ENCODE measurements around the gene SNRNP200.

The SNRNP200 gene

GRCh38 chr2:96236882-96237281 lies 68.5 kb downstream of the SNRNP200 start:
- no peak overlapping the region for H2AFZ ChIP-seq (ENCODE audit: low read length)
- H3K36me3 ChIP-seq (replicated peaks; ENCODE audit: insufficient read depth, low read length): no peaks in the 10 kb centered on the region
- no peak overlapping the region for H3K9ac ChIP-seq (ENCODE audit: low read length)
- H3K79me2 ChIP-seq (ENCODE audit: low read length): 0 out of 2 replicates have a peak, but pooled peaks cover 5% of the 10 kb centered on the region
- no peak overlapping the region for H3K4me2 ChIP-seq (ENCODE audit: low read depth, low read length)
- DNase-seq: no peak
- no peaks in the 10 kb centered on the region for H4K20me1 ChIP-seq (ENCODE audit: insufficient read depth, low read length)
- H3F3A ChIP-seq (ENCODE audit: insufficient read depth, low read length): peaks cover 26% of the 10 kb centered on the region
- no peak overlapping the region for H3K4me3 ChIP-seq (ENCODE audit: low read length)
- H3K27me3 ChIP-seq (replicated peaks; ENCODE audit: insufficient read depth, low read length): no peaks in the 10 kb centered on the region
- H3K9me2 ChIP-seq (replicated peaks; ENCODE audit: insufficient read depth, low read length): no peaks in the 10 kb centered on the region
- H3K9me3 ChIP-seq (replicated peaks; ENCODE audit: insufficient read depth, low read length): no peaks in the 10 kb centered on the region
- peaks cover 34% of the 10 kb centered on the region for H3K4me1 ChIP-seq (ENCODE audit: low read length)
- no peak overlapping the region for H3K27ac ChIP-seq (ENCODE audit: low read length)
- TF ChIP-seq CTCF (IDR thresholded peaks at IDR 0.05; ENCODE audit: low read length): no peak
- no peak for TF ChIP-seq EZH2phosphoT487 (IDR thresholded peaks at IDR 0.05; ENCODE audit: low read length)
- TF ChIP-seq EZH2 (optimal IDR thresholded peaks at IDR 0.05; ENCODE audit: low read depth, low read length): no peak

GRCh38 chr2:96233880-96234316 lies 71.4 kb downstream of the SNRNP200 start:
- peaks cover 12% of the 10 kb centered on the region for H3K4me1 ChIP-seq (ENCODE audit: low read length)
- no peaks in the 10 kb centered on the region for H4K20me1 ChIP-seq (ENCODE audit: insufficient read depth, low read length)
- no peak overlapping the region for H3K4me3 ChIP-seq (ENCODE audit: low read length)
- H3K27me3 ChIP-seq (replicated peaks; ENCODE audit: insufficient read depth, low read length): no peaks in the 10 kb centered on the region
- H3K27ac ChIP-seq (ENCODE audit: low read length): peak overlapping the region; percentile 35; the same call in 1 of the 2 replicates
- no peaks in the 10 kb centered on the region for H3K9me3 ChIP-seq (replicated peaks; ENCODE audit: insufficient read depth, low read length)
- peak overlapping the region; percentile 44; the same call in 1 of the 2 replicates for H3K4me2 ChIP-seq (ENCODE audit: low read depth, low read length)
- no peak for DNase-seq
- peak; percentile 48 for TF ChIP-seq CTCF (IDR thresholded peaks at IDR 0.05; ENCODE audit: low read length)
- no peak for TF ChIP-seq EZH2 (optimal IDR thresholded peaks at IDR 0.05; ENCODE audit: low read depth, low read length)
- TF ChIP-seq EZH2phosphoT487 (IDR thresholded peaks at IDR 0.05; ENCODE audit: low read length): no peak
- H3K9ac ChIP-seq (ENCODE audit: low read length): peak overlapping the region; percentile 9; the same call in 1 of the 2 replicates
- no peaks in the 10 kb centered on the region for H3K36me3 ChIP-seq (replicated peaks; ENCODE audit: insufficient read depth, low read length)
- no peaks in the 10 kb centered on the region for H3K79me2 ChIP-seq (ENCODE audit: low read length)
- H3K9me2 ChIP-seq (replicated peaks; ENCODE audit: insufficient read depth, low read length): no peaks in the 10 kb centered on the region
- H2AFZ ChIP-seq (ENCODE audit: low read length): peak overlapping the region; percentile 20; the same call in 1 of the 2 replicates
- H3F3A ChIP-seq (ENCODE audit: insufficient read depth, low read length): peaks cover 8% of the 10 kb centered on the region; the same call in 1 of the 2 replicates

- Histone ChIP-seq H3K9me2 (replicated peaks; ENCODE audit: insufficient read depth, low read length) (no peaks in the 10 kb centered on the region), H3F3A (ENCODE audit: insufficient read depth, low read length) (peaks cover 8% of the 10 kb centered on the region; the same call in 1 of the 2 replicates), H3K9me3 (replicated peaks; ENCODE audit: insufficient read depth, low read length) (no peaks in the 10 kb centered on the region), H2AFZ (ENCODE audit: low read length) (no peak overlapping the region), H3K27me3 (replicated peaks; ENCODE audit: insufficient read depth, low read length) (no peaks in the 10 kb centered on the region), H3K79me2 (ENCODE audit: low read length) (no peaks in the 10 kb centered on the region), H3K27ac (ENCODE audit: low read length) (peak overlapping the region; percentile 35; the same call in 1 of the 2 replicates), H3K4me3 (ENCODE audit: low read length) (no peak overlapping the region), H3K9ac (ENCODE audit: low read length) (no peak overlapping the region), H4K20me1 (ENCODE audit: insufficient read depth, low read length) (no peaks in the 10 kb centered on the region), H3K36me3 (replicated peaks; ENCODE audit: insufficient read depth, low read length) (no peaks in the 10 kb centered on the region), H3K4me1 (ENCODE audit: low read length) (peaks cover 12% of the 10 kb centered on the region), H3K4me2 (ENCODE audit: low read depth, low read length) (peak overlapping the region; percentile 22; the same call in 1 of the 2 replicates)
- no peak for DNase-seq
- TF ChIP-seq EZH2 (optimal IDR thresholded peaks at IDR 0.05; ENCODE audit: low read depth, low read length) (no peak), EZH2phosphoT487 (IDR thresholded peaks at IDR 0.05; ENCODE audit: low read length) (no peak), CTCF (IDR thresholded peaks at IDR 0.05; ENCODE audit: low read length) (no peak)
These were observed 71.9 kb downstream of the SNRNP200 start for GRCh38 chr2:96233436-96233835.
